Endothelial cell of umbilical vein (primary cell): ENCODE data around the gene POLR2E. TPM values are rescaled to one million over a fixed set of nuclear protein-coding genes. Genes with fewer than 3 reads are reported as not detected.

Experiments used
- BruUV-seq: library from RNA; stranded (reverse); fragments of 400-500 nt; replicated peaks from 2 replicates; lab custom pipeline; 2021; lab: Mats Ljungman, UMichigan
- CTCF ChIA-PET: fragments of 300-600, 350-600 bp; sonication (Branson Sonifier 250); formaldehyde crosslinking; loops from one replicate; lab custom pipeline; 2021; ENCODE audit warnings: antibody characterized with exemption, inconsistent platforms; lab: Charles Lee
- POLR2A ChIA-PET: fragments of 300-600, 350-600 bp; sonication (Branson Sonifier 250); formaldehyde crosslinking; loops from one replicate; lab custom pipeline; 2021; ENCODE audit warnings: antibody characterized with exemption, inconsistent platforms; lab: Charles Lee
- DNase-seq: peaks from one replicate; pipeline ENCODE4 v3.0.0-alpha.2; 2011; ENCODE audit warnings: low read depth, low spot score
- FAIRE-seq: peaks from 2 replicates; lab custom pipeline; 2011; peaks lifted over from hg19 to GRCh38; lab: Jason Lieb, UNC
- H2AFZ ChIP-seq: 2 replicates; pipeline ENCODE4 v1.6.0; 2012; ENCODE audit warnings: low read depth, low read length, control low read depth, inconsistent platforms
- H3K27ac ChIP-seq: 2 replicates; pipeline ENCODE4 v1.5.1; 2011; ENCODE audit warnings: low read depth, mild to moderate bottlenecking, control low read depth, low read length, moderate library complexity; ENCODE audit not compliant: insufficient read depth
- H3K27me3 ChIP-seq, 2 experiments: 2 replicates each; pipeline versions ENCODE4 v1.6.0 to v1.6.1; 2011; ENCODE audit warnings: low read length in 2 of 2, mixed read lengths in 1 of 2; ENCODE audit not compliant: control insufficient read depth in 2 of 2, insufficient read depth in 2 of 2
- H3K36me3 ChIP-seq, 2 experiments: 2 replicates in 1 of 2; 3 replicates in 1 of 2; pipeline ENCODE4 v1.5.1; 2011; ENCODE audit warnings: low read length in 2 of 2, mild to moderate bottlenecking in 1 of 2, moderate library complexity in 1 of 2; ENCODE audit not compliant: control insufficient read depth in 2 of 2, insufficient read depth in 2 of 2; ENCODE audit errors: extremely low read depth in 1 of 2
- H3K4me1 ChIP-seq: 3 replicates; pipeline ENCODE4 v1.5.1; 2011; ENCODE audit warnings: mild to moderate bottlenecking, low read length; ENCODE audit not compliant: control insufficient read depth, insufficient read depth; ENCODE audit errors: extremely low read depth
- H3K4me2 ChIP-seq: 2 replicates; pipeline ENCODE4 v1.6.1; 2011; ENCODE audit warnings: low read length, control low read depth, mixed read lengths; ENCODE audit not compliant: insufficient read depth
- H3K4me3 ChIP-seq, 3 experiments: fragments of 200-600 bp in 1 of 3; sonication (generic), shearing (Covaris generic) in 1 of 3; replicated peaks in 1 of 3; 2 replicates each; pipeline ENCODE4 v1.5.1; 2011 to 2016; ENCODE audit warnings: control low read depth in 3 of 3, low read length in 3 of 3, mild to moderate bottlenecking in 2 of 3, inconsistent platforms in 1 of 3, low read depth in 1 of 3, moderate library complexity in 1 of 3; ENCODE audit not compliant: insufficient read depth in 1 of 3
- H3K79me2 ChIP-seq: 2 replicates; pipeline ENCODE4 v1.6.0; 2012; ENCODE audit warnings: low read length, inconsistent platforms; ENCODE audit not compliant: control insufficient read depth, insufficient read depth
- H3K9ac ChIP-seq: replicated peaks from 2 replicates; pipeline ENCODE3; 2011; ENCODE audit warnings: low read length, control low read depth; ENCODE audit not compliant: insufficient read depth; ENCODE audit errors: extremely low read depth
- H3K9me1 ChIP-seq: replicated peaks from 3 replicates; pipeline ENCODE4 v1.6.0; 2011; ENCODE audit warnings: mild to moderate bottlenecking, low read length; ENCODE audit not compliant: control insufficient read depth, insufficient read depth; ENCODE audit errors: extremely low read depth
- H3K9me3 ChIP-seq: replicated peaks from 2 replicates; pipeline ENCODE4 v1.5.1; 2012; ENCODE audit warnings: low read length, inconsistent platforms; ENCODE audit not compliant: control insufficient read depth, insufficient read depth
- H4K20me1 ChIP-seq: replicated peaks from 2 replicates; pipeline ENCODE3; 2011; ENCODE audit warnings: mild to moderate bottlenecking, low read length; ENCODE audit not compliant: control insufficient read depth, insufficient read depth; ENCODE audit errors: extremely low read depth
- EZH2 ChIP-seq: IDR thresholded peaks from 2 replicates; pipeline ENCODE4 v1.6.1; 2012; ENCODE audit warnings: borderline replicate concordance, low read depth, mild to moderate bottlenecking, moderate library complexity, low read length, inconsistent platforms; ENCODE audit not compliant: severe bottlenecking
- FOS ChIP-seq: IDR thresholded peaks from 2 replicates; pipeline ENCODE4 v1.6.1; 2011; ENCODE audit warnings: mild to moderate bottlenecking, low read length, moderate library complexity, borderline replicate concordance; ENCODE audit not compliant: insufficient read depth
- GATA2 ChIP-seq: IDR thresholded peaks from 2 replicates; pipeline ENCODE4 v1.7.0; 2011; ENCODE audit warnings: low read depth, mild to moderate bottlenecking, moderate library complexity, mixed read lengths, low read length; ENCODE audit not compliant: insufficient read length, insufficient read depth
- JUN ChIP-seq: IDR thresholded peaks from 2 replicates; pipeline ENCODE4 v1.6.1; 2011; ENCODE audit warnings: borderline replicate concordance, low read depth; ENCODE audit not compliant: insufficient read length, insufficient read depth
- MYC ChIP-seq: IDR thresholded peaks from one replicate; pipeline ENCODE4 v1.6.1; 2011; ENCODE audit warnings: mild to moderate bottlenecking, low read depth, low read length
- POLR2A ChIP-seq: IDR thresholded peaks from 2 replicates; pipeline ENCODE4 v1.6.1; 2012; ENCODE audit warnings: low read depth, mild to moderate bottlenecking, control low read depth, low read length
- POLR2AphosphoS5 ChIP-seq: IDR thresholded peaks from 2 replicates; pipeline ENCODE4 v1.6.1; 2012; ENCODE audit warnings: low read depth, mild to moderate bottlenecking, control low read depth, low read length, moderate library complexity; ENCODE audit not compliant: insufficient read depth
- dilution Hi-C: fragments of 300-500 bp; cut with MboI; formaldehyde crosslinking; loops from one replicate; pipeline ENCODE4 v1.15.0; 2019; ENCODE audit warnings: low sequenced_read_pairs; ENCODE audit not compliant: extremely low pct_ligation_motif_present
- intact Hi-C: fragments of 100-400 bp; cut with micrococcal nuclease; formaldehyde crosslinking; loops from one replicate; pipeline ENCODE4 v1.10.0; 2022
- polyA plus RNA-seq, 4 experiments: library from polyadenylated mRNA; depleted of rRNA in 3 of 4; stranded (reverse) in 3 of 4; unstranded in 1 of 4; fragments of >200 nt; gene quantifications; 2 replicates each; pipeline versions ENCODE4 v1.2.1 to v1.2.3, GENCODE V29; 2011 to 2012; ENCODE audit warnings: missing spikeins in 1 of 4
- total RNA-seq: library from RNA; stranded (reverse); gene quantifications from 2 replicates; pipeline ENCODE4 v1.2.3, GENCODE V29; 2021
- TF ChIP-seq, protein P1 (sequence below), 2 donors: IDR thresholded peaks; 1 replicate in 1 of 2; 2 replicates in 1 of 2; pipeline ENCODE4 v1.5.1; 2011; ENCODE audit warnings: low read length in 2 of 2, mild to moderate bottlenecking in 2 of 2, moderate library complexity in 2 of 2, control low read depth in 1 of 2, inconsistent platforms in 1 of 2, low read depth in 1 of 2; ENCODE audit not compliant: insufficient read depth in 1 of 2; ENCODE audit errors: extremely low read depth in 1 of 2
- TF ChIP-seq, protein P2 (sequence below): IDR thresholded peaks from 2 replicates; pipeline ENCODE4 v1.6.1; 2011; ENCODE audit not compliant: insufficient read depth, insufficient read length

Gene POLR2E
- total and polyA plus RNA-seq, 2 donors (not counting 3 experiments of a cell fraction or from before 2014, with no cell fraction given): 272 to 344 TPM

DNA sequence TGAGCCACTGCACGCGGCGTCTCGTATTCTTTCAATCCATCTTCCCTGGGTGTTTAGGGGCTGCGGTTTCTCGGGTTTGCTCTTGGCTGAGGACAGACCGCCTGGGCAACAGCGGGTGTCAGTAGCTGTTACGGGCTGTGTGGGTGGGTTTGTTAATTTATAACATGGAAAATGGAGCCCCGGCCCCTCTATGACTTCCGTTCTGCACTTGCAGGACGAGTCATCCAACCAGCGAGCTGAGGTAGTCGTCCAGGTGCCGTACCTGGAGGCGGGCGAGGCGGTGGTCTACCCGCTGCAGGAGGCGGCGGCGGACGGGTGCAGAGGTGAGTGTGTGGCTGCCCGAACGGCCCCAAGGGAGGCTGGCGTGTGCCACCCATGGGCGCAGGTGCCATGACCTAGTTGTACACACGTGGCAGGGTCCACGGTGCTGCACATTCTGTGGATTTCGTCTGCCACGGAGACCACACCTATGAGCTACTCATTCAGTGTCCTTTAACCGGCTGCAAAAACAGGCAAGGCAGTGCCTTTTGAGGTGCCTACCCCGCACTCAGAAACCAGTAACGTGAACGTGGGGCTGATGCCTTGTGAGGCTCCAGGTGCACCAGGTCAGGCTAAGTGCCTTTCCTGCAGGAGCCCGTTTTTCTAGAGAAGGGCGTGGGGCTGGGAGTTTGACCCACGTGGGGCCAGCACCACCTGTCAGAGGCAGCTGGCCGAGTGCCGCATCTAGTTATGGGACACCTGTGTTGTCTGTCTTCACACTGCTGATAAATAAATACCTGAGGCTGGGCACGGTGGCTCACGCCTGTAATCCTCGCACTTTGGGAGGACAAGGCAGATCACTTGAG is 10.9 kb downstream of the POLR2E start:
- TF ChIP-seq, protein P1, sequence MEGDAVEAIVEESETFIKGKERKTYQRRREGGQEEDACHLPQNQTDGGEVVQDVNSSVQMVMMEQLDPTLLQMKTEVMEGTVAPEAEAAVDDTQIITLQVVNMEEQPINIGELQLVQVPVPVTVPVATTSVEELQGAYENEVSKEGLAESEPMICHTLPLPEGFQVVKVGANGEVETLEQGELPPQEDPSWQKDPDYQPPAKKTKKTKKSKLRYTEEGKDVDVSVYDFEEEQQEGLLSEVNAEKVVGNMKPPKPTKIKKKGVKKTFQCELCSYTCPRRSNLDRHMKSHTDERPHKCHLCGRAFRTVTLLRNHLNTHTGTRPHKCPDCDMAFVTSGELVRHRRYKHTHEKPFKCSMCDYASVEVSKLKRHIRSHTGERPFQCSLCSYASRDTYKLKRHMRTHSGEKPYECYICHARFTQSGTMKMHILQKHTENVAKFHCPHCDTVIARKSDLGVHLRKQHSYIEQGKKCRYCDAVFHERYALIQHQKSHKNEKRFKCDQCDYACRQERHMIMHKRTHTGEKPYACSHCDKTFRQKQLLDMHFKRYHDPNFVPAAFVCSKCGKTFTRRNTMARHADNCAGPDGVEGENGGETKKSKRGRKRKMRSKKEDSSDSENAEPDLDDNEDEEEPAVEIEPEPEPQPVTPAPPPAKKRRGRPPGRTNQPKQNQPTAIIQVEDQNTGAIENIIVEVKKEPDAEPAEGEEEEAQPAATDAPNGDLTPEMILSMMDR (IDR thresholded peaks at IDR 0.05; ENCODE audit: extremely low read depth in 1 of 2, insufficient read depth in 1 of 2, low read depth in 1 of 2, low read length in 2 of 2): no peak
- TF ChIP-seq, protein P2, sequence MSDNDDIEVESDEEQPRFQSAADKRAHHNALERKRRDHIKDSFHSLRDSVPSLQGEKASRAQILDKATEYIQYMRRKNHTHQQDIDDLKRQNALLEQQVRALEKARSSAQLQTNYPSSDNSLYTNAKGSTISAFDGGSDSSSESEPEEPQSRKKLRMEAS: no peak
- TF ChIP-seq FOS (no peak), MYC (no peak), EZH2 (no peak), JUN (no peak), GATA2 (no peak), POLR2AphosphoS5 (no peak), POLR2A (no peak)
- no TSS peak for BruUV-seq
- peaks cover 9 to 12% of the 10 kb centered on the region in 2 experiments for H3K36me3 ChIP-seq
- H3K9ac ChIP-seq: no peak overlapping the region
- no peak overlapping the region for H3K4me2 ChIP-seq
- H3K9me1 ChIP-seq: no peaks in the 10 kb centered on the region
- ChIA-PET CTCF (interaction anchor here (1.9 kb wide), 1 partner anchor 29 kb away, joined by 7 read pairs; no protein-coding TSS in a partner anchor), POLR2A (interaction anchor here (0.6 kb wide), 1 partner anchor 382 kb away, joined by 3 read pairs; no protein-coding TSS in a partner anchor)
- no peak overlapping the region for H3K27ac ChIP-seq
- H3K9me3 ChIP-seq: no peaks in the 10 kb centered on the region
- no peak overlapping the region for H2AFZ ChIP-seq
- H3K79me2 ChIP-seq: no peaks in the 10 kb centered on the region
- dilution Hi-C loops: no loop called here
- no peaks in the 10 kb centered on the region for H3K4me1 ChIP-seq
- FAIRE-seq (no peak), DNase-seq (no peak)
- H3K4me3 ChIP-seq: no peak overlapping the region
- no peaks in the 10 kb centered on the region for H4K20me1 ChIP-seq
- intact Hi-C loops: no loop called here
- H3K27me3 ChIP-seq: no peaks in the 10 kb centered on the region
